Stimulated activated CD4-positive, alpha-beta T cell treated with anti-CD3 and anti-CD28 coated beads, Interleukin-15, amount 100 ng/mL, for 24 hours (primary cell): ENCODE results near the gene BTG4.

Experiments used
- DNase-seq: peaks from one replicate; pipeline ENCODE4 v3.0.0-alpha.2; 2020

The BTG4 gene

GRCh38 chr11:111535281-111535680 lies 23.1 kb upstream of the BTG4 start:
- no peak for DNase-seq

GRCh38 chr11:111532365-111532709 lies 20.2 kb upstream of the BTG4 start:
- no peak for DNase-seq

- peak; percentile 82 for DNase-seq
Observed at GRCh38 chr11:111531687-111532364, 19.6 kb upstream of the BTG4 start.

GRCh38 chr11:111531136-111531535 lies 18.9 kb upstream of the BTG4 start:
- no peak for DNase-seq

GRCh38 chr11:111530091-111530490 lies 17.9 kb upstream of the BTG4 start:
- no peak for DNase-seq

- DNase-seq: no peak
Observed at GRCh38 chr11:111528557-111528956, 16.4 kb upstream of the BTG4 start.

- no peak for DNase-seq
Observed at GRCh38 chr11:111527279-111527678, 15.1 kb upstream of the BTG4 start.

GRCh38 chr11:111526501-111526900 lies 14.3 kb upstream of the BTG4 start:
- peak; percentile 33 for DNase-seq

GRCh38 chr11:111525456-111525855 lies 13.3 kb upstream of the BTG4 start:
- DNase-seq: no peak

- no peak for DNase-seq
Observed at GRCh38 chr11:111524056-111524455, 11.9 kb upstream of the BTG4 start.

- no peak for DNase-seq
Observed at GRCh38 chr11:111523343-111523742, 11.2 kb upstream of the BTG4 start.

- DNase-seq: no peak
Observed at GRCh38 chr11:111522426-111522825, 10.2 kb upstream of the BTG4 start.

GRCh38 chr11:111521135-111521534 lies 8.9 kb upstream of the BTG4 start:
- no peak for DNase-seq

- no peak for DNase-seq
Observed at GRCh38 chr11:111520560-111520959, 8.4 kb upstream of the BTG4 start.

- DNase-seq: no peak
Observed at GRCh38 chr11:111518668-111519067, 6.5 kb upstream of the BTG4 start.

GRCh38 chr11:111515591-111515990 lies 3.4 kb upstream of the BTG4 start:
- DNase-seq: no peak

GRCh38 chr11:111514216-111515031 lies 2.2 kb upstream of the BTG4 start, which contains the start of gene HOATZ:
Gene HOATZ (plus strand): TSS chr11:111514778. CDS start chr11:111514785, 7 bp downstream.
- peak; percentile 37 for DNase-seq

- DNase-seq: no peak
Observed at GRCh38 chr11:111513240-111513605, 1.0 kb upstream of the BTG4 start.

- DNase-seq: no peak
Observed at GRCh38 chr11:111510311-111510710, 1.9 kb downstream of the BTG4 start.

GRCh38 chr11:111502611-111503010 lies 9.6 kb downstream of the BTG4 start:
- no peak for DNase-seq

GRCh38 chr11:111500481-111500880 lies 11.7 kb downstream of the BTG4 start:
- DNase-seq: no peak

GRCh38 chr11:111499483-111499882 lies 12.7 kb downstream of the BTG4 start:
- no peak for DNase-seq

- DNase-seq: no peak
Observed at GRCh38 chr11:111494040-111494439, 18.1 kb downstream of the BTG4 start.

- DNase-seq: no peak
Observed at GRCh38 chr11:111490496-111490895, 21.7 kb downstream of the BTG4 start.

- DNase-seq: no peak
Observed at GRCh38 chr11:111483431-111483830, 28.8 kb downstream of the BTG4 start.
